Colon (tissue), 2 donors: ENCODE measurements around the gene PRR16.
"Not testable (repeated sequence)": the region's sequence is repeated elsewhere in the genome, so short reads cannot be mapped to it uniquely, and the experiment has no call there.

ENCODE experiments used
- FAIRE-seq: peaks from 2 replicates; lab custom pipeline; 2012; peaks lifted over from hg19 to GRCh38; lab: Jason Lieb, UNC
- donor health status: control.
- donor health status: control.

PRR16 gene

GRCh38 chr5:120655828-120656435, 191.8 kb downstream of the PRR16 start:
- FAIRE-seq: no peak

- no peak for FAIRE-seq
Observed at GRCh38 chr5:120657104-120657503, 193.0 kb downstream of the PRR16 start.

- FAIRE-seq: no peak
Observed at GRCh38 chr5:120677481-120677880, 213.4 kb downstream of the PRR16 start.

GRCh38 chr5:120678279-120678678, 214.2 kb downstream of the PRR16 start:
- FAIRE-seq: no peak

GRCh38 chr5:120682851-120683250, 218.8 kb downstream of the PRR16 start:
- no peak for FAIRE-seq

- no peak for FAIRE-seq
Observed at GRCh38 chr5:120683580-120683979, 219.5 kb downstream of the PRR16 start.

- FAIRE-seq: no peak
Observed at GRCh38 chr5:120684213-120684612, 220.1 kb downstream of the PRR16 start.

- no peak for FAIRE-seq
Observed at GRCh38 chr5:120684749-120685415, 220.8 kb downstream of the PRR16 start.

GRCh38 chr5:120690621-120691407, 226.7 kb downstream of the PRR16 start:
- FAIRE-seq: no peak

GRCh38 chr5:120692325-120692724, 228.2 kb downstream of the PRR16 start:
- FAIRE-seq: no peak

- FAIRE-seq: no peak
Observed at GRCh38 chr5:120695368-120695880, 231.3 kb downstream of the PRR16 start.

- FAIRE-seq: no peak
Observed at GRCh38 chr5:120697147-120697546, 233.0 kb downstream of the PRR16 start.

GRCh38 chr5:120697670-120698327, 233.7 kb downstream of the PRR16 start:
- FAIRE-seq: not testable (repeated sequence)

GRCh38 chr5:120700653-120701052, 236.6 kb downstream of the PRR16 start:
- FAIRE-seq: not testable (repeated sequence)

GRCh38 chr5:120702817-120703538, 238.9 kb downstream of the PRR16 start:
- FAIRE-seq: not testable (repeated sequence)

- no peak for FAIRE-seq
Observed at GRCh38 chr5:120703918-120704587, 240.0 kb downstream of the PRR16 start.

- FAIRE-seq: no peak
Observed at GRCh38 chr5:120706877-120707276, 242.8 kb downstream of the PRR16 start.

GRCh38 chr5:120717381-120717780, 253.3 kb downstream of the PRR16 start:
- no peak for FAIRE-seq

- no peak for FAIRE-seq
Observed at GRCh38 chr5:120730214-120730613, 266.1 kb downstream of the PRR16 start.

- FAIRE-seq: no peak
Observed at GRCh38 chr5:120734033-120734432, 269.9 kb downstream of the PRR16 start.

GRCh38 chr5:120735076-120735475, 271.0 kb downstream of the PRR16 start:
- FAIRE-seq: no peak
